ENCODE measurements around the gene MBD4.
A peak's percentile ranks its signal among the peaks of the same experiment; 100 is the strongest.

DNA sequence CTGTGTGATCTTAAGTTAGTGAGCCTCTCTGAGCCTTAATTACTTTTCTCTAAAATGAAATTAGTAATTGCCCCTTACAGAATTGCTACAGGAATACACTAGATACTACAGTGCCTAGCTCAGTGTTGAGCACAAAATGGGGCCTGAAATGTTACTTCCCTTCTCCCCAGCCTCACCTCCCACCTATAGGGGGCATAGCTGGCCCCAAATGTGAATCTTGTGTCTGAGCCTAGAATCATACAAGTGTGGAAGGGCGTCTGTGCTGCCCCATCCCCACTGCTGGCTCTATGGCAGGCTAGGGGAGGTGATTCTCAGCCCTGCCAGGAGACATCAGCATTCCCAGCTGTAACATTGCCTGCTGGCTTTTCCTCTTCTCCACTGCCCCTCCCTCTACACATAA is 43.0 kb upstream of the MBD4 start:
- TF ChIP-seq, protein P1, sequence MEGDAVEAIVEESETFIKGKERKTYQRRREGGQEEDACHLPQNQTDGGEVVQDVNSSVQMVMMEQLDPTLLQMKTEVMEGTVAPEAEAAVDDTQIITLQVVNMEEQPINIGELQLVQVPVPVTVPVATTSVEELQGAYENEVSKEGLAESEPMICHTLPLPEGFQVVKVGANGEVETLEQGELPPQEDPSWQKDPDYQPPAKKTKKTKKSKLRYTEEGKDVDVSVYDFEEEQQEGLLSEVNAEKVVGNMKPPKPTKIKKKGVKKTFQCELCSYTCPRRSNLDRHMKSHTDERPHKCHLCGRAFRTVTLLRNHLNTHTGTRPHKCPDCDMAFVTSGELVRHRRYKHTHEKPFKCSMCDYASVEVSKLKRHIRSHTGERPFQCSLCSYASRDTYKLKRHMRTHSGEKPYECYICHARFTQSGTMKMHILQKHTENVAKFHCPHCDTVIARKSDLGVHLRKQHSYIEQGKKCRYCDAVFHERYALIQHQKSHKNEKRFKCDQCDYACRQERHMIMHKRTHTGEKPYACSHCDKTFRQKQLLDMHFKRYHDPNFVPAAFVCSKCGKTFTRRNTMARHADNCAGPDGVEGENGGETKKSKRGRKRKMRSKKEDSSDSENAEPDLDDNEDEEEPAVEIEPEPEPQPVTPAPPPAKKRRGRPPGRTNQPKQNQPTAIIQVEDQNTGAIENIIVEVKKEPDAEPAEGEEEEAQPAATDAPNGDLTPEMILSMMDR (IDR thresholded peaks at IDR 0.05) = peak; percentile 10; the same call in 1 of the 2 replicates
- TF ChIP-seq ZFX (IDR thresholded peaks at IDR 0.05; ENCODE audit: borderline replicate concordance) = no peak
